DND-41 (cell line): ENCODE results near the gene MSRB3.

ENCODE experiments used
- EZH2 ChIP-seq: IDR thresholded peaks from 3 replicates; pipeline ENCODE4 v1.6.1; 2012; ENCODE audit warnings: borderline replicate concordance, low read depth, mild to moderate bottlenecking, moderate library complexity, low read length, inconsistent platforms; ENCODE audit not compliant: severe bottlenecking
- TF ChIP-seq, protein P1 (sequence below): IDR thresholded peaks from 2 replicates; pipeline ENCODE4 v1.5.1; 2012; ENCODE audit warnings: borderline replicate concordance, low read length, moderate library complexity, mild to moderate bottlenecking; ENCODE audit not compliant: poor library complexity, severe bottlenecking; ENCODE audit errors: extremely low read depth

- TF ChIP-seq, protein P1, sequence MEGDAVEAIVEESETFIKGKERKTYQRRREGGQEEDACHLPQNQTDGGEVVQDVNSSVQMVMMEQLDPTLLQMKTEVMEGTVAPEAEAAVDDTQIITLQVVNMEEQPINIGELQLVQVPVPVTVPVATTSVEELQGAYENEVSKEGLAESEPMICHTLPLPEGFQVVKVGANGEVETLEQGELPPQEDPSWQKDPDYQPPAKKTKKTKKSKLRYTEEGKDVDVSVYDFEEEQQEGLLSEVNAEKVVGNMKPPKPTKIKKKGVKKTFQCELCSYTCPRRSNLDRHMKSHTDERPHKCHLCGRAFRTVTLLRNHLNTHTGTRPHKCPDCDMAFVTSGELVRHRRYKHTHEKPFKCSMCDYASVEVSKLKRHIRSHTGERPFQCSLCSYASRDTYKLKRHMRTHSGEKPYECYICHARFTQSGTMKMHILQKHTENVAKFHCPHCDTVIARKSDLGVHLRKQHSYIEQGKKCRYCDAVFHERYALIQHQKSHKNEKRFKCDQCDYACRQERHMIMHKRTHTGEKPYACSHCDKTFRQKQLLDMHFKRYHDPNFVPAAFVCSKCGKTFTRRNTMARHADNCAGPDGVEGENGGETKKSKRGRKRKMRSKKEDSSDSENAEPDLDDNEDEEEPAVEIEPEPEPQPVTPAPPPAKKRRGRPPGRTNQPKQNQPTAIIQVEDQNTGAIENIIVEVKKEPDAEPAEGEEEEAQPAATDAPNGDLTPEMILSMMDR, result no peak
- TF ChIP-seq EZH2, result no peak
These were observed 164.6 kb downstream of the MSRB3 start for GRCh38 chr12:65443038-65443437.
